ENCODE measurements around the gene KLF3.

DNA sequence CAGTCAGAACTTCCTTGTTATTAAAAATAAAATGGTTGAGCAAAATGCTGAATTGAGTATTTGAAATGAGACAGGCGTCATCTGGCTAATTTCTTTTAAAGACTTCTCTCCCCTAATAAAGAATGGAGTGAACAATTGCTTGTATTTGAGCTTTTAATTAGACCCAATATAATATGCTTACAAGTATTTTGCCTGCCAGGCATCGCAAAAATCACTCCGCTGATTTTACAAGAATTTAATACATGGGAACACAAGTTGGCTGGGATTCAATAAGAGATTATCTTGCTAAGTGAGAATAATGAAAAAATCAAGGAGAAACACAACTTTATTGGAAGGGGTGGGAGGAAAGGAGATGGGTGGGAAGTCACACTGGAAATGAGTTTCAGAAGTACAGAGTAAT, 52.3 kb downstream of the KLF3 start:
- TF ChIP-seq, protein P1, sequence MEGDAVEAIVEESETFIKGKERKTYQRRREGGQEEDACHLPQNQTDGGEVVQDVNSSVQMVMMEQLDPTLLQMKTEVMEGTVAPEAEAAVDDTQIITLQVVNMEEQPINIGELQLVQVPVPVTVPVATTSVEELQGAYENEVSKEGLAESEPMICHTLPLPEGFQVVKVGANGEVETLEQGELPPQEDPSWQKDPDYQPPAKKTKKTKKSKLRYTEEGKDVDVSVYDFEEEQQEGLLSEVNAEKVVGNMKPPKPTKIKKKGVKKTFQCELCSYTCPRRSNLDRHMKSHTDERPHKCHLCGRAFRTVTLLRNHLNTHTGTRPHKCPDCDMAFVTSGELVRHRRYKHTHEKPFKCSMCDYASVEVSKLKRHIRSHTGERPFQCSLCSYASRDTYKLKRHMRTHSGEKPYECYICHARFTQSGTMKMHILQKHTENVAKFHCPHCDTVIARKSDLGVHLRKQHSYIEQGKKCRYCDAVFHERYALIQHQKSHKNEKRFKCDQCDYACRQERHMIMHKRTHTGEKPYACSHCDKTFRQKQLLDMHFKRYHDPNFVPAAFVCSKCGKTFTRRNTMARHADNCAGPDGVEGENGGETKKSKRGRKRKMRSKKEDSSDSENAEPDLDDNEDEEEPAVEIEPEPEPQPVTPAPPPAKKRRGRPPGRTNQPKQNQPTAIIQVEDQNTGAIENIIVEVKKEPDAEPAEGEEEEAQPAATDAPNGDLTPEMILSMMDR (IDR thresholded peaks at IDR 0.05): no peak
- TF ChIP-seq POLR2A (IDR thresholded peaks at IDR 0.05): no peak
